Karpas-422 (cell line): ENCODE results near the gene R3HCC1L. TPM values are rescaled to one million over a fixed set of nuclear protein-coding genes. Genes with fewer than 3 reads are reported as not detected.

ENCODE experiments used
- DNase-seq: peaks from one replicate; pipeline ENCODE4 v3.0.0-alpha.2; 2015
- H2AFZ ChIP-seq: fragments of 200-600 bp; sonication (generic); 2 replicates; pipeline ENCODE4 v1.6.1; 2014; ENCODE audit warnings: antibody characterized with exemption, low read length, mixed read lengths
- H3K27ac ChIP-seq: fragments of 200-600 bp; sonication (generic); 2 replicates; pipeline ENCODE4 v1.5.1; 2014; ENCODE audit warnings: mild to moderate bottlenecking, low read length, moderate library complexity
- H3K27me3 ChIP-seq: fragments of 200-600 bp; sonication (generic); 2 replicates; pipeline ENCODE4 v1.6.1; 2014; ENCODE audit warnings: low read length, mixed read lengths
- H3K36me3 ChIP-seq: fragments of 200-600 bp; sonication (generic); 2 replicates; pipeline ENCODE4 v1.6.1; 2014; ENCODE audit warnings: low read length, mixed read lengths; ENCODE audit not compliant: insufficient read depth
- H3K4me1 ChIP-seq: fragments of 200-600 bp; sonication (generic); 2 replicates; pipeline ENCODE4 v1.6.1; 2014; ENCODE audit warnings: mild to moderate bottlenecking, low read length, mixed read lengths
- H3K4me2 ChIP-seq: fragments of 200-600 bp; sonication (generic); 2 replicates; pipeline ENCODE4 v1.6.1; 2014; ENCODE audit warnings: low read length, low read depth, mild to moderate bottlenecking; ENCODE audit not compliant: poor library complexity, severe bottlenecking
- H3K4me3 ChIP-seq: fragments of 200-600 bp; sonication (generic); 2 replicates; pipeline ENCODE4 v1.5.1; 2014; ENCODE audit warnings: mild to moderate bottlenecking, antibody characterized with exemption, low read length, mixed read lengths
- H3K79me2 ChIP-seq: fragments of 200-600 bp; sonication (generic); 2 replicates; pipeline ENCODE4 v1.6.1; 2014; ENCODE audit warnings: mild to moderate bottlenecking, low read length, mixed read lengths
- H3K9ac ChIP-seq: fragments of 200-600 bp; sonication (generic); 2 replicates; pipeline ENCODE4 v1.6.0; 2014; ENCODE audit warnings: low read length
- H3K9me2 ChIP-seq: fragments of 200-600 bp; sonication (generic), shearing (Covaris generic); replicated peaks from 2 replicates; pipeline ENCODE4 v1.6.0; 2014; ENCODE audit warnings: mild to moderate bottlenecking, low read length, moderate library complexity; ENCODE audit not compliant: insufficient read depth
- H3K9me3 ChIP-seq: fragments of 300-700, 200-600 bp; sonication (generic); 2 replicates; pipeline ENCODE4 v1.6.1; 2014; ENCODE audit warnings: low read length, mixed read lengths
- H4K20me1 ChIP-seq: fragments of 200-600 bp; sonication (generic); 2 replicates; pipeline ENCODE4 v1.6.1; 2014; ENCODE audit warnings: mild to moderate bottlenecking, antibody characterized with exemption, low read length, low read depth; ENCODE audit not compliant: insufficient read depth
- total RNA-seq: library from RNA; depleted of rRNA; stranded (reverse); fragments of >200 nt; shearing (Covaris generic); gene quantifications from 2 replicates; pipeline ENCODE4 v1.2.3, GENCODE V29; 2014; ENCODE audit warnings: low replicate concordance

Gene R3HCC1L
- total RNA-seq, 1 experiment from 2014 or later = 13.3 TPM

DNA sequence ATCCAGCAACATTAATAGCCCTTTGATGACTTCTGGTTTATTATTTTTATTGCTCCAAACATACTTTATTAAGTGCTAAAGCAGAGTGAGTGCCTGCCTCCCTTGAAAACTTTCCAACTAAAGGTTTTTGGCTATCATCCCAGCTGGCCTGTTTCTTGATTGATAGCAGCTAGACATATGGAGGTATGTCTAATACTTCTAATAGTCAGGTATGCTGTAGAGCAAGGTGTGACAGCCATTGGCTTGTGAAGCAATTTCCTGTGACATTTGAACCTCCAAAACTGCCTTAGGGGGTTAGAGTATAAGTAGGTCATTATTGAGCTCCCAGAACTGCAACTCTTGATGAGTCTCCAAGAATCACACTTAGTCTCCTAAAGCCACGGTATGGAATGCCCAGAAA, 77.7 kb downstream of the R3HCC1L start:
- Histone ChIP-seq H3K4me2 (no peak overlapping the region), H3K27ac (no peak overlapping the region), H3K79me2 (peaks cover 68% of the 10 kb centered on the region), H3K4me1 (no peaks in the 10 kb centered on the region), H3K9ac (no peak overlapping the region), H3K4me3 (no peak overlapping the region), H3K9me2 (no peaks in the 10 kb centered on the region), H3K9me3 (no peaks in the 10 kb centered on the region), H3K27me3 (no peaks in the 10 kb centered on the region), H3K36me3 (peaks cover 3% of the 10 kb centered on the region), H2AFZ (no peak overlapping the region), H4K20me1 (no peaks in the 10 kb centered on the region)
- DNase-seq = no peak

- Histone ChIP-seq H3K4me2 (no peak overlapping the region), H3K4me1 (no peaks in the 10 kb centered on the region), H3K4me3 (no peak overlapping the region), H2AFZ (no peak overlapping the region), H3K79me2 (peaks cover 82% of the 10 kb centered on the region), H3K27me3 (no peaks in the 10 kb centered on the region), H4K20me1 (no peaks in the 10 kb centered on the region), H3K36me3 (peaks cover 3% of the 10 kb centered on the region), H3K27ac (no peak overlapping the region), H3K9me3 (no peaks in the 10 kb centered on the region), H3K9ac (no peak overlapping the region), H3K9me2 (no peaks in the 10 kb centered on the region)
- no peak for DNase-seq
Observed at GRCh38 chr10:98213740-98214139, 79.3 kb downstream of the R3HCC1L start.

GRCh38 chr10:98215373-98215772, 80.9 kb downstream of the R3HCC1L start:
- no peak overlapping the region for H3K9ac ChIP-seq
- no peaks in the 10 kb centered on the region for H3K9me3 ChIP-seq
- H3K27me3 ChIP-seq = no peaks in the 10 kb centered on the region
- H3K27ac ChIP-seq = no peak overlapping the region
- peaks cover 87% of the 10 kb centered on the region for H3K79me2 ChIP-seq
- H3K9me2 ChIP-seq = no peaks in the 10 kb centered on the region
- H2AFZ ChIP-seq = no peak overlapping the region
- H3K4me3 ChIP-seq = no peak overlapping the region
- no peaks in the 10 kb centered on the region for H4K20me1 ChIP-seq
- H3K4me2 ChIP-seq = no peak overlapping the region
- no peaks in the 10 kb centered on the region for H3K4me1 ChIP-seq
- no peak for DNase-seq
- H3K36me3 ChIP-seq = peaks cover 3% of the 10 kb centered on the region

DNA sequence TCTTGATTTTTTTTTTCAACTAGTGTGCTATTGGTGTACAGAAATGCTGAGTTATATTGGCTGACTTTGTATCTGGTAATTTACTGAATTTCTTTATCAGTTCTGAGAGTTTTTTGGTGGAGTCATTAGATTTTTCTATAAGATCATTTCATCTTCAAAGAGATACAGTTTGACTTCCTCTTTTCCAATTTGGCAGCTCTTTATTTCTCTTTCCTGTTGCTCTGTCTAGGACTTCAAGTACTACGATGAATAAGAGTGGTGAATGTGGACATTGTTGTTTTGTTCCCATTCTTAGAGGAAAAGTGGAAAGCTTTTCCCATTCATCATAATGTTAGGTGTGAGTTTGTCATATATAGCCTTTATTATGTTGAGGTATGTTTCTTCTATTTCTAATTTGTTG, 83.3 kb downstream of the R3HCC1L start:
- no peak for DNase-seq
- H3K79me2 ChIP-seq = peaks cover 65% of the 10 kb centered on the region
- no peaks in the 10 kb centered on the region for H3K27me3 ChIP-seq

GRCh38 chr10:98223874-98224273, 89.4 kb downstream of the R3HCC1L start:
- H3K4me2 ChIP-seq = no peak overlapping the region
- no peak overlapping the region for H3K4me3 ChIP-seq
- H3K4me1 ChIP-seq = no peaks in the 10 kb centered on the region
- H3K9ac ChIP-seq = no peak overlapping the region
- DNase-seq = no peak
- no peaks in the 10 kb centered on the region for H3K27me3 ChIP-seq
- H3K36me3 ChIP-seq = no peaks in the 10 kb centered on the region
- H3K9me2 ChIP-seq = no peaks in the 10 kb centered on the region
- no peak overlapping the region for H3K27ac ChIP-seq
- H3K79me2 ChIP-seq = peaks cover 52% of the 10 kb centered on the region
- no peaks in the 10 kb centered on the region for H3K9me3 ChIP-seq
- H2AFZ ChIP-seq = no peak overlapping the region
- H4K20me1 ChIP-seq = no peaks in the 10 kb centered on the region

More for the DNA sequence above, 83.3 kb downstream of the R3HCC1L start:
- H3K27ac ChIP-seq = no peak overlapping the region
- no peaks in the 10 kb centered on the region for H3K9me2 ChIP-seq
- no peak overlapping the region for H3K4me2 ChIP-seq
- no peaks in the 10 kb centered on the region; the same call in 1 of the 2 replicates for H3K36me3 ChIP-seq
- H2AFZ ChIP-seq = no peak overlapping the region
- H3K9ac ChIP-seq = no peak overlapping the region
- no peaks in the 10 kb centered on the region for H3K9me3 ChIP-seq
- H3K4me1 ChIP-seq = no peaks in the 10 kb centered on the region
- no peak overlapping the region for H3K4me3 ChIP-seq
- H4K20me1 ChIP-seq = no peaks in the 10 kb centered on the region

GRCh38 chr10:98224509-98224908, 90.1 kb downstream of the R3HCC1L start:
- no peak overlapping the region for H3K4me3 ChIP-seq
- DNase-seq = no peak
- no peaks in the 10 kb centered on the region for H4K20me1 ChIP-seq
- no peaks in the 10 kb centered on the region for H3K36me3 ChIP-seq
- H3K9me3 ChIP-seq = no peaks in the 10 kb centered on the region
- H3K27me3 ChIP-seq = no peaks in the 10 kb centered on the region
- peaks cover 46% of the 10 kb centered on the region for H3K79me2 ChIP-seq
- H3K4me1 ChIP-seq = no peaks in the 10 kb centered on the region
- H2AFZ ChIP-seq = no peak overlapping the region
- H3K4me2 ChIP-seq = no peak overlapping the region
- H3K9me2 ChIP-seq = no peaks in the 10 kb centered on the region
- no peak overlapping the region for H3K9ac ChIP-seq
- H3K27ac ChIP-seq = no peak overlapping the region

- Histone ChIP-seq H3K4me2 (no peak overlapping the region), H3K27ac (no peak overlapping the region)
Observed at GRCh38 chr10:98224996-98225395, 90.5 kb downstream of the R3HCC1L start.

GRCh38 chr10:98226508-98227144, 92.2 kb downstream of the R3HCC1L start:
- Histone ChIP-seq H4K20me1 (no peaks in the 10 kb centered on the region), H3K9me3 (no peaks in the 10 kb centered on the region), H3K4me1 (no peaks in the 10 kb centered on the region), H3K4me2 (no peak overlapping the region), H3K27ac (no peak overlapping the region), H3K36me3 (no peaks in the 10 kb centered on the region), H3K79me2 (peaks cover 44% of the 10 kb centered on the region), H3K4me3 (no peak overlapping the region), H2AFZ (no peak overlapping the region), H3K9ac (no peak overlapping the region), H3K9me2 (no peaks in the 10 kb centered on the region), H3K27me3 (no peaks in the 10 kb centered on the region)
- no peak for DNase-seq

More at GRCh38 chr10:98224996-98225395, 90.5 kb downstream of the R3HCC1L start:
- Histone ChIP-seq H3K9ac (no peak overlapping the region), H3K4me3 (no peak overlapping the region), H3K9me2 (no peaks in the 10 kb centered on the region), H2AFZ (no peak overlapping the region), H3K9me3 (no peaks in the 10 kb centered on the region), H3K27me3 (no peaks in the 10 kb centered on the region), H3K4me1 (no peaks in the 10 kb centered on the region), H3K36me3 (no peaks in the 10 kb centered on the region), H3K79me2 (peaks cover 41% of the 10 kb centered on the region), H4K20me1 (no peaks in the 10 kb centered on the region)
- no peak for DNase-seq
